GM18909 (cell line): ENCODE data around the gene SLCO3A1.
A peak's percentile ranks its signal among the peaks of the same experiment; 100 is the strongest.

Source experiments
- ATAC-seq: cut with Tn5 transposase; IDR thresholded peaks from one replicate; pipeline ENCODE4 v1.9.1; 2021; ENCODE audit warnings: mild to moderate bottlenecking; ENCODE audit not compliant: unreplicated experiment, poor library complexity

The SLCO3A1 gene

DNA sequence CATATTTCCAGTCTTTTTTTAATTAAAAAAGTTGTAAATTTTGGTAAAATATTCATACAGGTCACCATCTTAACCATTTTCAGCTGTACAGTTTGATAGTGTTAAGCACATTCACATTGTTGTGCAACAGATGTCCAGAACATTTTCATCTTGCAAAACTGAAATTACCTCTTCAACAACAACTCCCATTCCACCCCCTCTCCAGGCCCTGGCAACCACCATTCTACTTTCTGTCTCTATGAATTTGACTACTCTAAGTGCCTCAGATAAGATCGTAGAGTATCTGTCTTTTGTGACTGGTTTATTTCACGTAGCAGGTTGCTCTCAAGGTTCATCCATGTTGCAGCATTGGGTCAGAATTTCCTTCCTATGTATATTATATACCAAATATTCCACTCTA is 76.0 kb downstream of the SLCO3A1 start:
- ATAC-seq = no peak

DNA sequence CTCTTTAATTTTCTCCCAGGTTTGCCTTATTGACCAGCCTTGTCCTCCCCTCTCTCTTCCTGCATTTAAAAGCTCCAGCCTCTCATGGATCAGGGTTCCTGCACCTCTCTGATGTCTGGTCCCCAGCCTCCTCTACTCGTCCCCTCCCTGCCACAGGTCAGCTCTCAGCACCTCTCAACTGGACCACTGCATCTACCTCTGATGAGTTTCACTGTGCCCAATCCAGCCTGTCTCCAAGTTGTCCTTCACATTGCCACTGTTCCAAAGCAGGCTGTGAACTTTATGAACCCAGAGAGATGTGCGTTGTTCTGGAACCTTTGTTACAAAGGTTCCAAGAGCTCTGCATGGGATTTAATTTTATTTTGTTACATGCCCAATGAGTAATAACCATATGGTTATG is 76.6 kb downstream of the SLCO3A1 start:
- ATAC-seq = no peak

DNA sequence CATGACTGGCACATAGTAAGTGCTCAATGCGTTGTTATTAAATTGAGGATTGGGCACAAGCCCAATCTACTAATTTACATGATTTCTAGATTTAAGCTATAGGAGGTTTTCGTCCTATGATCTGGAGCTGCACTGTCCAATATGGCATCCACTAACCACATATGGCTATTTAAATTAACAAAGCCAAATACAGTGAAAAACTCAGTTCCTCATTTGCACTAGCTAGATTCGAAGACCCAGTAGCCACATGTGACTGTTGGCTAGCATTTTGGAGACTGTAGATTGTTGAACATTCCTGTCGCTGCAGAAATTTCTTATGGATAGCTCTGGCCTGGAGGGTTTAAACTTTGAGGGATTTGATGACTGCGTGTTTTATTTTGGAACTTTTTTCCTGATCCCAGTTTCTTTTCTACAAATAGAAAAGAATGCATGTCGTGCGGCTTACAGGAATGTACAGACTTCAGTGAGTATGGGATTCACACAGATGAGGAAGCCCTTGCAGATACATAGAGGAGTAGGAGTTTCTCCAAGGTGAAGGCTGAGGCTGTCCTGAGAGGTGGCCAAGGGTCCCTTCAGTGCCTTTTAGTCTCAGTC is 82.8 kb downstream of the SLCO3A1 start:
- ATAC-seq = no peak

DNA sequence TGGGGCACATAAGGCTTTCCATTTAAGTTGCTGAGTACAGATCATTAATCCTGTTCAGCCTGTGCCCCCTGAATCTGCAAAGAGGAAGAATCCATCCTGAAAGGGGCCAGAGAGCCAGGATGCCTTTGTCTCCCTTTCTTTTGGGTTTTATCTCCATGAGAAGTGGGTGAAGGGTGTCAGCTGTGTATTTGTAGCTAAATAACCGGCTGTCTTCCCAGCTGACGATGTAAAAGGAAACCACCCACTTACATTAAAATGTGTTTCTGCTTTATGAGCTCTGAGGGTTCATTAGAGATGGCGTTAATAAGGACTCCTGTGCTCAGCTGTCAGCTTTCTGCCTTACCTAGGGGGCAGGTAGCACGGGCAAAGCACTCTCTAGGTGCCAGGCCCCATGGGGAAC is 83.4 kb downstream of the SLCO3A1 start:
- no peak for ATAC-seq

DNA sequence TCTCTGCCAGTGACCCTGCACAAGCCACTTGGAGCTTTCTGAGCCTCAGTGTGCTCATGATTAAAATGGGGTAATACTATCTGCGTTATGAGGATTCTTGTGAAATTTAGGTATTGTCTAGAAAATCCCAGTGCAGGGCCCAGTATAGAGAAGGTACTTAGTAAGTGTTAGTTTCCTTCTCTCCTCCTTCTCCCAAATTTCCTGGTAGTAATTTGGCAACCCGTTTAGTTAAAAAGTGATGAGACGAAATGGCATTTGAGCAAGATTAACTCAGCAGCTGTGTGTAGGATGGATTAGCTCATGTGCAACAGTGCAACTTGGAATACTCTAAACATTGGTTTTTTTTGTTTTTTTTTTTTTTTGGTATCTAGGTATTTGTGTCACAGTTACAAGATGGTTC is 84.6 kb downstream of the SLCO3A1 start:
- ATAC-seq = no peak

DNA sequence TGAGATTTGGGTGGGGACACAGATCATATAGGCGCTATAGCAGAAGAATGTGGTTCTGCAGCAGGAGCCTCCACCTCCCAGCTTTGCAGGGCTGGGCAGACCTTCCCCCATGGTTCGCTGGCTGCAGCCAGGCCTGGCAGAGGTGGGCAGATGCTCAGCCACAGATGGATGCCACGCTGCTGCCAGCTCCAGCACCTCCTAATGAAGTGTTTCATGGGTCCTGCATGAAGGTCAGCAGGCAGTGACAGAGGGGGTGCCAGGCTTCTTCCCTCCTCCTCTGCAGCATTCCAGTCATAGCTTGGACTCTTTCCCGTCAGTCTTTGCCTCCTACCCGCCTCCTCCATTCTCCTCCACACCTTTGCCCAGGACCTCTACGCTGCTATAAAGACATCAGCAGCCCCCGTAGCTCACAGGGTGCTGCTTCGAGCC is 85.9 kb downstream of the SLCO3A1 start:
- ATAC-seq = no peak

- ATAC-seq = no peak
These were observed 87.2 kb downstream of the SLCO3A1 start for GRCh38 chr15:91940496-91941381.

- ATAC-seq = no peak
These were observed 88.6 kb downstream of the SLCO3A1 start for GRCh38 chr15:91941871-91942658.

GRCh38 chr15:91942720-91943394 is 89.3 kb downstream of the SLCO3A1 start:
- ATAC-seq = peak; percentile 68

DNA sequence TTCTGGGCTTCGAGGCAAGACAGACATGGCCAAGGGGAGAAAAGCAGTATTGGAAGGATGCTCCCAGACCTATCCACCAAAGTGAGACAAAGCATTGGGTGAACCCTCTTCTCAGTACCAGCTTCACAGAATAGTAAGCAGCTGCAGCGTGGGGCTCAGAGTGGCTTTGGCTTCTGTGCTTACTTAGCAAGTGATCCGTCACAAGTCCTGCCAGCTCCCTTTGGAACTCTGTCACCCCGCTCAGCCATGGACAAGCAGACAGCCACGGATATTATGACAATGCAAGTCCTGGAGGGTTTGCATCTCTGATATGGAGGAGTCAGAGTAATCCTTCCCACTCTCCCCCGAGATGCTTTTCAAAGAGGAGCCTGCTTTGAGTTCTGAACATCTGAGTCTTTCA is 90.8 kb downstream of the SLCO3A1 start:
- no peak for ATAC-seq

DNA sequence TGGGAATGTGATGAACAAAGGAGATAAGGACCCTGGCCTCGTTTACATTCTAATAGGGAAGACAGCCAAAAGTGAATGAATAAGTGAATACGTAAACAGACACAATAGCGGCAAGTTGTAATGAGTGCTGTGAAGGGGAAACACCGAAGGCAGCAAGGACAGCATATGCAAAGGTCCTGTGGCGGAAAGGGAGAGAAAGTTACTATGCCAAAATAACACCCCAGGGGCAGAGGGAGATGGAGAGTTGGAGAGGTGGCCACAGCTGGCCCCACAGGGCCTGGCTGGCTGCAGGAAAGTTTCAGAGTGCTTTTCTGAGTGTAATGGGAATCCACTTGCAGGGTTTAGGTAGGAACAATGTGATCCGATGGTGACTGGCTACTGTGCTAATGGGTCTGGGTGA is 91.9 kb downstream of the SLCO3A1 start:
- no peak for ATAC-seq

- ATAC-seq = no peak
These were observed 92.6 kb downstream of the SLCO3A1 start for GRCh38 chr15:91946075-91946474.

GRCh38 chr15:91946581-91947292 is 93.2 kb downstream of the SLCO3A1 start:
- no peak for ATAC-seq

DNA sequence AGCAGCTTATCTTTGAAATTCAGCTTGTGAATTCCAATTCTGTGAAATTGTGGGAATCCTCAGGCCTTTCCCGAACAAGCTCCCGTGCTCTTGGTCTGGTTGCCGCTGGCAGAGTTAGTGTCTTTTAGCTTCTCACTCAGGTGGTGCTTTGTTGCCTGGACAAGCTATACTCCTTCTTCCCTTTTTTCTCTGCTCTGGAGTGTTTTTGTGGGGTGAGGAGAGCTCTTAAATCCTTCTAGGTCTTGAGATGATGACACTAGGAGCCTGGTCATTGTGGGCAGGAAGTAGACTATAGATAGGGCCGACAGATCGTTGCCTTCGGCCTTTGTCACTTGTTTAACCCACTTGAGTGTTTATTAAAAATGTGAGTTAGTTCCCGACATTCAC is 93.8 kb downstream of the SLCO3A1 start:
- no peak for ATAC-seq

- ATAC-seq = no peak
These were observed 94.4 kb downstream of the SLCO3A1 start for GRCh38 chr15:91947683-91948608.

DNA sequence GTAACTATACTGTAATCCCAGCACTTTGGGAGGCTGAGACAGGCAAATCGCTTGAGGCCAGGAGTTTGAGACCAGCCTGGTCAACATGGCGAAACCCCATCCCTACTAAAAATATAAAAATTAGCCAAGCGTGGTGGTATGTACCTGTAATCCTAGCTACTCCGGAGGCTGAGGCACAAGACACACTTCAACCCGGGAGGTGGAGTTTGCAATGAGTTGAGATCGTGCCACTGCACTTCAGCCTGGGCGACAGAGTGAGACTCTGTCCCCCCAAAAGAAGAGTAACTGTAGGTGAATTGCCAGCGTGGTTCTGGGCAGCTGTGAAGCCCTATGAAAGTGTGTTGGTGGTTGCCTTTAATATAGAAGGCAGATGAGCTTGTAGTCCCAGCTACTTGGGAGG is 95.9 kb downstream of the SLCO3A1 start:
- ATAC-seq = no peak

DNA sequence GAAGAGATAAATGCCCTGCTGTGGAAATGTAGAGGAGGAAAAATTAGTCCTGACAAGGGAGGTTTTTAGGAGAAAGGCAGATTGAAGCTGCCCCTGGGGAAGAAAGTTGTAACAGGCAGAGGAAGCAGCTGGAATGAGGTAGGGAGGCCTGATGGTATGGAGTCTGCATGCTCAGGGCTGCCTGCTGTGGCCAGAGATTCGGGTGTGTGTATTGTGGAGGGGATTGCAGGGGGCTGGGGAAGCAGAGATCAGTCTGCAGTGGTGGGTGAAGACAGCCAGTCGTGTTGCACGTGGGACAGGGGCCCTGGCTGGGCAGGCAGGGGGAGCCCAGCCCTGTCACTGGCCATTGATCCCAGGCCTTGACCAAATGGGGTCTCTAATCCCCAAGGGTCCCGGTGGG is 96.5 kb downstream of the SLCO3A1 start:
- no peak for ATAC-seq

DNA sequence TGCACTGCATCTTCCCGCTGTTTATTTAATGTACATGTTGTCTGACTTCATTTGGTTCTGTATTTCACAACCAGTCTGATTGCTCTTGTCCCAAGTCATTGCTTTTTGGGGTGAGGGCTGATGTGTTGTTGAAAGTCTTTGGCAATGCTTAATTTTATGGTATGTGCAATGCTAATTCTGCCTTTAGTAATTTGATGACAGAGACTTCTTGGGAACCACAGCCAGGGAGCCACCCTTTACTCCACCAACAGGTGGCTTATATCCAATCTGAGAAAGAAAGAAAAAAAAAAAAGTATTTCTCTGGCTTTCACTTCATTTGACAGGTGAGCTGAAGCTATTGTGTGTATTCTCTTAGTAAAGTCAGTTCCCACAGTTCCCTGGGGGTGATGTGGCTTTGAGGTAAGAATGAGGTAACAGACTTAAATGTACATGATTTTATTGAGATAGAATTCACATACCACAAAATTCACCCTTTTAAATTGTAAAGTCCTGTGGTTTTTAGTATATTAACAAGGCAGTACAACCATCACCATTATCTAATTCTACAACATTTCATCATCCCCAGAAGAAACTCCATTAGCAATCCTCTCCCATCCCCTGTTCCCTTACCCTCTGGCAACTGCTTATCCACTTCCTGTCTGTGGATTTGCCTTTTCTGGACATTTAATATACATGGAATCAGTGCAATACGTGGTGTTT is 97.3 kb downstream of the SLCO3A1 start:
- no peak for ATAC-seq
